ENCODE measurements around the gene KCNQ5. TPM values are rescaled to one million over a fixed set of nuclear protein-coding genes. Genes with fewer than 3 reads are reported as not detected.

KCNQ5 gene
- total RNA-seq, 1 donor from 2014 or later, result under 0.01 TPM

DNA sequence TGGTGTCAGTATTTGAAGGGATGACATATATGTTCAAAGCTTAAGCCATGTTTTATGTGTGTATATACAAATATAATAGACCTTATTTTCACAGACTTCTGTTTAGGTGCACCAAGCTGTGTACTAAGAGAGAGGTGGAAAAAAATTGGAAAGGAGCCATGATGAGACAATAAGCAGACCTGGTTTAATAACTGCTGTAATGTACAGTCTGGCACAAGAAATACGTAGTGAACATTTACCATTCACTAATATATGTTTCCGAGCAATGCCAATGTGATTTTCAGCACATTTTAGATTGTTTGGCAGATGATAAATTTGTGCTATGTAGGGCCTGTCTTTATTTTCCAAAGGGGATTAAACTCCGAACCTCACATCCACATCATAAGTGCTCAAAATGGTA, 487.1 kb downstream of the KCNQ5 start:
- no peak for DNase-seq (ENCODE audit: low read depth in 2 of 2)

- DNase-seq (ENCODE audit: low read depth in 2 of 2), result no peak
These were observed 487.8 kb downstream of the KCNQ5 start for GRCh38 chr6:73109659-73110058.

DNA sequence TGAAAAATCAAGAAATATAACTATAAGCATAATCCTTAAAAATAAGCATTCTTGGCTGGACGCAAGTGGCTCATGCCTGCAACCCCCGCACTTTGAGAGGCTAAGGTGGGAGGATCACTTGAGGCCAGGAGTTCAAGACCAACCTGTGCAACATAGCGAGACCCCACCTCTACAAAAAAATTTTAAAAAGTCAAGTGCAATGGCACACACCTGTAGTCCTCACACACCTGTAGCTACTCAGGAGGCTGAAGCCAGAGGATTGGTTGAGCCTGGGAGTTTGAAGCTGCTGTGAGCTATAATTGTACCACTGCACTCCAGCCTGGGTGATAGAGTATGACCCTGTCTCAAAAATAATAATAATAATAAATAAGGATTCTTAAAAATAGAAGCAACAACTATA, 494.5 kb downstream of the KCNQ5 start:
- DNase-seq (ENCODE audit: low read depth in 2 of 2), result no peak

DNA sequence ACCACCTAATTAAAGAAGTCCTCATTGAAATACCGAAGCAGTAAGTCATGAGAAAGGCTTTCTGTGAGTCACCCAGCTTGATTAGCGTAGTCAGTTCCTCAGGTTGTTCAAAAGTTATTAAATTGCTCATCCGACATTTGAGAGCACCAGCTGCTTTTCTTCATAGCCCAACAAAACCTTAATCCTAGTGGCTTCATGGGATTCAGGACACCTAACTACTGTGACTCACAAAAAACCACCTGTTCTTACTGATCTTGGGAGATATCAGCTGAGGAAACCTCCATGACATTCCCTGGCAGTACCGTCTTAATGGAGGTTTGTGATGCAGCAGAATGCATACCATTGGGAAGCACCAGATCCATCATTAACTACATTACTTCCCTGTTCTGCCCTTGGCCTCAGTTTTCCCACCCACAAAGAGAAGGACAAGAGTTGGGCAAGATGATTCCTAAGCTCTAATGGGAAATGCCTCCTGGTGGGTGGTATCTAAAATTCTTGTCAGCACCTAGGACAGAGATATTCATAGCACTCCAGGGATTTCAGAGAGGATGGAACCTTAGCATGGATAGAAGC, 499.6 kb downstream of the KCNQ5 start:
- no peak for DNase-seq (ENCODE audit: low read depth in 2 of 2)

GRCh38 chr6:73123632-73124329, 501.9 kb downstream of the KCNQ5 start:
- no peak for DNase-seq (ENCODE audit: low read depth in 2 of 2)

DNA sequence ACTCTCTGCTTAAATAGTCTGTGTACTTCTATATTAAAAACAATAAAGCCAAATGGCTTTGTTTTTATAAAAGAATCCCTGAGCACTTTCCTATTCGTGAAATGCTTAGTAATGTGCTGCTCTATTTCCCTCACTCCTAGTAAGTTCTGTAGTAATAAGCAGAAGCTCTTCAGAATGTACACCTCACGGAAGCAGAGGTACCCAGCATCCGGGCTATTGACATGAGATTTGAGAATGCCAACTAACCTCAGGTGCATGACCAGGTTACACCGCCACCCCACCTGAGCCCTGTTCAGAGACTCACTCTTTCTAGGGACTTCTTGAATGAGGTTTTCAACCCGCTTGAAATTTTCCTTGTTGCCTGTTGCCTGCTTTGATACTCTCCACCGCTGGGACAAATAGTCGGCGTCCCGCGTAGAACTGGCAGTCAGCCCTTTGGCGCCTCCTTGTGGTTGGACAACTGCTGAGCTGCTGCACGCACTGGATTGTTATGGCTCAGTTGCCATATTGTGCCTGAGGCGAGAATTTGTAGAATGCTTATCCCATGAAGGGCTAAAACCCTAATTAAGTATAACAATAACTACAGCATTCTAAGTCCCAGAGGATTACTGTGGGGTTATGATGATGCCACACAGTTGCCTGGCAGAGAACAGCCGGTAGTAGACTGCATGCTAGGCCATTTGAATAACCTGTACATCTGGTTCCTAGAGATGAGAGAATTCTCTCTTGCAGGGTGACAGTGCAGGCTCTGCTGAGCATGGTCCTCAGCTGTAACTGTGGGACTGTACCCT, 508.0 kb downstream of the KCNQ5 start:
- DNase-seq (ENCODE audit: low read depth in 2 of 2), result peak; percentile 31 to 61

DNA sequence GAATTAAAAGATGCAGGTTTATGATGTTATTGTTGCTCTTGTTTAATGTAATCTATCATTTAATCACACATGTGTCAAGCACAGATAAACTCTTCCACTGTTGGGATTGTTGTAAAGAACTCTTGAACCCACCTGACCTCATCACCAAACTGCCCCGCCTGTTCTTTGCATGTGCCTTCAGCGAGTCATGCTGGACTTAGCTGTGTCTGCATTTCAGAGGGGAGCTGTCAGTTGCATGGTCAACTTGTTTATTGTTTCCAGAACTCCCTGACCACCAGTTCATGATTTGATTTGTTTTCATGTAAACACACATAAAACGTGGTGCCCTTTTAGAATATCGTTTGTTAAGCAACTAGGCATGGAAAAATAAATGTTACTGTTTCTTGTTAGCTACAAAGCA, 509.8 kb downstream of the KCNQ5 start:
- DNase-seq (ENCODE audit: low read depth in 2 of 2), result no peak

- DNase-seq (ENCODE audit: low read depth in 2 of 2), result peak; percentile 4 to 23
These were observed 512.7 kb downstream of the KCNQ5 start for GRCh38 chr6:73134588-73134987.

- DNase-seq (ENCODE audit: low read depth in 2 of 2), result no peak
These were observed 518.0 kb downstream of the KCNQ5 start for GRCh38 chr6:73139681-73140383.

GRCh38 chr6:73143551-73143950, 521.7 kb downstream of the KCNQ5 start:
- DNase-seq (ENCODE audit: low read depth in 2 of 2), result no peak

GRCh38 chr6:73144516-73144915, 522.7 kb downstream of the KCNQ5 start:
- DNase-seq (ENCODE audit: low read depth in 2 of 2), result no peak

- DNase-seq (ENCODE audit: low read depth in 2 of 2), result no peak
These were observed 523.8 kb downstream of the KCNQ5 start for GRCh38 chr6:73145690-73146089.

DNA sequence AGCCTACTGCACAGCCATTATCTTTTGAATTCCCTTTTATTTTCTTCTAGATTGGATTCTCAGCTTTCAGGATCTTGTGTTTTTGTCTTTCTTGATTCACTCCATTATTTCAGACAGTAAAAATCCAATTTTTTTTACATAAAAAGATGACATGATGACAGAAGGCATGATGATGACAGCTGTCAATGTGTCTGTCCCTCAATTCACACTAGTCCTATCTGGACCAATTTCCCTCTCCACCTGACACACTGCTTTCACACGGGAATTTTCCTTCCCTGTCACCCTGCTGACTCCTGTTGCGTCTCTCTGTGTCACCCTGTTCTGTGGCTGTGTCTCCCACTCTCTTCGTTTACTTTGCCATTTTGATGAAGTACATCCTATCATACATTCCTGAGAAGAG, 529.9 kb downstream of the KCNQ5 start:
- DNase-seq (ENCODE audit: low read depth in 2 of 2), result no peak

DNA sequence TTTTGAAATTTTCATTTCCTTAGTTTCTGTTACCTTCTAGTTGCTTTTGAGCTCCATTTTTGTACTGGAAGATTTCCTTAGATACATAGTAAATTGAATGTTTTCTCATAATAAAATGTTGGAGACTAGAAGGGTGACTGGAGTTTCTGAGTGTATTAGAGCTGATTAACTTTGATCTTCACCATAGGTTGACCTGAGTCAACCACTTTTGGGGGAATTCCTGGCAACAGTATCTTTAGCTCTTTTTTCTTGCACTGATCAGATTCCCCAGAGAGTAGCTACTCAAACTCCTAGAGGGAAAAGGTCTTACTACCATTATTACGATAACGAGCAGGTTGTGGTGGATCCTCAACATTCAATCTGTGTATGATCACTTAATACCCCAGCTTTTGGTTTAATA, 530.7 kb downstream of the KCNQ5 start:
- no peak for DNase-seq (ENCODE audit: low read depth in 2 of 2)

- DNase-seq (ENCODE audit: low read depth in 2 of 2), result no peak
These were observed 531.3 kb downstream of the KCNQ5 start for GRCh38 chr6:73152966-73153757.

DNA sequence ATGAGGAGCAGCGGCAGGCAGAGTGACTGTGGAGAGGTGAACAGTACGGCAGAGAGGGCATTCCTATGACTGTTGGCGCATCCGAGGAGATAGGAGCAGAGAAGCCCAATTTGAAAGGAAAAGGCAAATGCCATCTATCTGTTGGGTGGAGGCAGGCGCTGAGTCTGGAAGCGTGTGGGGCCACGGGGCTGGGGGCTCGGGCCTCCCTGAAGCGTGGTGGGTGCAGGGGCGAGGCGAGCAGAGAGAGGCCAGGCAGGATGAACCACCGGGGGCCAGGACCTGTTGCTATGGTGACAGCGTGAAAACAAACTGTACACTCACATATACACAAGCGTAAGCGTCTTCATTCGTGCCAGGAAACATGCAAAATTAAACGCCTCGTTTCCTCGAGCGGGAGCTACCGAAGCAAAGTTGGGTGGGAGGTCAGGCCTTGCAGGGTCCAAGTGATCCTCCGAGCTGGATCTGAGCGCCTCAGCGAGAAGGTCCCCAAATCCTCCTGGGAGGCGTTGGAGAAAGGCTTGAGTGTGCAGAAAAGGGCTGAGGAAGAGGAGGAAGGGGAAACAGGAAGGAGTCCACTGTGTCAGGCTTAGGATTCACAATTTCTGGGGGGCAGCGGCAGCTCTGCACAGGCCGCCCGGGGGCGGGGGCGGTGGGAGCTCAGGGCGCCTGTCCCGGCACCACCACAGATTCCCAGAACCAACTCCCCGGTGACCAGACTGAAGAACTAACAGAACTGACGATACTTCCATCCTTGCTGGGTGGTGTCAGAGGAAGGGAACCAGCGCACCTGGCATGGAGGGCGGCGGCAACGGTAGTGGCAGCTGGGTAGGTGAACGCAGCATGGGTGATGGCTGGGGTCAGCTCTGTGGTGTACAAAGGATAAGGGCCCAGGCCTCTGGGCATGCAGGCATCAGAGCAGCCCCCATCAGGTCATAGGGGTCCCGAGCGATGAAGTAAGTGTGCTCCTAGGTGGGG, 535.2 kb downstream of the KCNQ5 start:
- no peak for DNase-seq (ENCODE audit: low read depth in 2 of 2)

DNA sequence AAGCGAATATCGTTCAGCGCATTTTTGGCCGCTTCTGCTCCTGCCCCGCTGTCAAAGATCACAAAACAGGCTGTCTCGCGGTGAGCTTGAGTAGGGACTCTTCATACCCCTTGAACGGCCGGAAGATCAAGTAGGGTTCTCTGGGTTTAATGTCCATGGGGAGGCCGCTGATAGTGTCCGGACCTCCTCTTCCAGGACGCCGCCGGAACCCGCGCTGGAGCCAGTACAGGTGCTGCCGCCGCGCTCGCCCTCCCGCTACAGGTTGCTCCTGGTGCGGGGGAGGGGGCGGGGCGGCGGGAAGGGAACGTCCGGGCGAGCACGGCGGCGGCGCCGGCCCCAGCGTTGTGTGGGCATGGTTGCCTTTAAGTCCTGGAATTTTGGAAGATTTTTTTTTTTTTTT, 536.0 kb downstream of the KCNQ5 start:
- no peak for DNase-seq (ENCODE audit: low read depth in 2 of 2)

DNA sequence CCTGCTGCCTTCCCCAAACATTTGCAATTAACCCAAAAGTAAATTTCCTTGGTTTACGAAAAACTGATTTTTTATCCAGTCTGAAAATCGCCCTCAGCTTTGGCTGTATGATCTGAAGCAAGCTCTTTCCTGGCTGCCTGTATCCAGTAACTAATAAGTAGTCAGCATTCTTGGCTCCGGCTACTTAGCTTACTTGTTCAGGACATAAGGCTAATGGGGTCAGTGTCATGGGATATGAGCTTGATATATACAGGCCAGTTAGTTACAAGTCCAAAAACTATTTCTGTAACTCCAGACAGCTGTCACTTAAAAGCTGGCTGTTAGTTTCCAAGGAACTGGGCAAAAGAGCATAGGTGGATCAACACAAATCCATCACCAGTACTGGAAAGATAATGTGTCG, 547.2 kb downstream of the KCNQ5 start:
- no peak for DNase-seq (ENCODE audit: low read depth in 2 of 2)

DNA sequence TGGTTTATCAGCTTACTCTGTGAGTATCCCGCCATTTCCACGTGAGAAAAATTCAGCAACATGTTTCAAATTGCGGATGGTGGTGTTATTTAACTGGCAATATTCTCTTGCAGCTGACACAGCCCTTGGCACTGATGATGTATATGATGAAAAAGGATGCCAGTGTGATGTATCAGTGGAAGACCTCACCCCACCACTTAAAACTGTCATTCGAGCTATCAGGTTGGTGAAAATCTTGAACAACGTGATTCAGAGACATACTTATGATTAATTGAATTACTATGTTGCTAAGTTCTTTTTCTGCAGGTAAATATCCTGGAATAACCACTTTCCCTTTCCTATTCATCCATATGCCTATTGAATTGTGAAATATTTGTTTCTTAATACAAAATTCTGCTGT, 547.8 kb downstream of the KCNQ5 start:
- DNase-seq (ENCODE audit: low read depth in 2 of 2), result no peak

GRCh38 chr6:73174646-73175045, 552.8 kb downstream of the KCNQ5 start:
- no peak for DNase-seq (ENCODE audit: low read depth in 2 of 2)

All from dermis microvascular lymphatic vessel endothelial cell (primary cell).